Measurements from ENCODE around the gene IMP3. TPM values are rescaled to one million over a fixed set of nuclear protein-coding genes. Genes with fewer than 3 reads are reported as not detected.

Gene IMP3
- total and polyA plus RNA-seq, 9 of the 15 experiments (the other 6 are each of a cell fraction or from before 2014, with no cell fraction given) = 14.5 to 160 (median 74.4) TPM

DNA sequence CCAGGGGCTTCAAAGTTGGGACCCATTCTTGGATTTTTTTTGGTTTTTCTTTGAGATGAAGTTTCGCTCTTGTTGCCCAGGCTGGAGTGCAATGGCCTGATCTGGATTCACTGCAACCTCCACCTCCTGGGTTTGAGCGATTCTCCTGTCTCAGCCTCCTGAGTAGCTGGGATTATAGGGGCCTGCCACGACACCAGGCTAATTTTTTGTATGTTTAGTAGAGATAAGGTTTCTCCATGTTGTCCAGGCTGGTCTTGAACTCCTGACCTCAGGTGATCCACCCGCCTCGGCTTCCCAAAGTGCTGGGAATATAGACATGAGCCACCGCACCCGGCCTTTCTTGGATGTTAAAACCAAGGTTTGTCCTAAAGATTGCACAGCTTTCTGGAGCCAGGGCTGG lies 6.1 kb downstream of the IMP3 start (continued):
- TF ChIP-seq LEF1 (IDR thresholded peaks at IDR 0.05) (0 out of 2 replicates have a peak, but pooled peaks have one; percentile 29), ARNT (IDR thresholded peaks at IDR 0.05) (peak in 1 of 2 experiments; percentile 48; a peak in 1 of 4 replicates)

GRCh38 chr15:75631935-75632334 lies 8.1 kb downstream of the IMP3 start:
- Histone ChIP-seq H3K36me3 (ENCODE audit: control insufficient read depth, insufficient read depth, low read length) (no peaks in the 10 kb centered on the region), H3K9ac (ENCODE audit: insufficient read depth in 1 of 2, low read depth in 2 of 2, low read length in 2 of 2) (no peak overlapping the region), H3K4me1 (replicated peaks in 1 of 2; ENCODE audit: control insufficient read depth in 2 of 2, insufficient read depth in 2 of 2, low read length in 2 of 2) (peaks cover 34 to 42% of the 10 kb centered on the region in 2 experiments), H3K4me3 (no peak overlapping the region), H3K9me1 (ENCODE audit: control insufficient read depth, insufficient read depth, low read length) (no peaks in the 10 kb centered on the region), H3K4me2 (ENCODE audit: insufficient read depth, low read length) (no peak overlapping the region), H3K79me2 (ENCODE audit: control insufficient read depth, insufficient read depth, low read length) (peaks cover 16% of the 10 kb centered on the region), H2AFZ (ENCODE audit: low read depth, low read length) (no peak overlapping the region), H3K9me3 (replicated peaks; ENCODE audit: control insufficient read depth, insufficient read depth, low read depth, low read length) (no peaks in the 10 kb centered on the region), H3K27ac (ENCODE audit: extremely low read depth, low read depth, low read length) (no peak overlapping the region), H4K20me1 (replicated peaks; ENCODE audit: control insufficient read depth, insufficient read depth, low read length) (no peaks in the 10 kb centered on the region), H3K27me3 (ENCODE audit: control insufficient read depth in 2 of 2, insufficient read depth in 2 of 2, low read length in 2 of 2) (no peaks in the 10 kb centered on the region)
- CTCF ChIA-PET (ENCODE audit: low intra/inter-chr PET ratio) = no interaction called here
- no peak for ATAC-seq
- in situ Hi-C loops (cut with MboI) (no loop called here), intact Hi-C loops (cut with micrococcal nuclease) (no loop called here)
- POLR2A ChIA-PET = interaction anchor here (0.6 kb wide), 1 partner anchor 400 kb away, joined by 3 read pairs; no protein-coding TSS in a partner anchor
- no peak for FAIRE-seq
- DNase-seq (ENCODE audit: extremely low read depth in 1 of 4, low spot score in 3 of 4) = no peak
- no TSS peak for BruUV-seq (replicated peaks)
- TF ChIP-seq, protein P1, sequence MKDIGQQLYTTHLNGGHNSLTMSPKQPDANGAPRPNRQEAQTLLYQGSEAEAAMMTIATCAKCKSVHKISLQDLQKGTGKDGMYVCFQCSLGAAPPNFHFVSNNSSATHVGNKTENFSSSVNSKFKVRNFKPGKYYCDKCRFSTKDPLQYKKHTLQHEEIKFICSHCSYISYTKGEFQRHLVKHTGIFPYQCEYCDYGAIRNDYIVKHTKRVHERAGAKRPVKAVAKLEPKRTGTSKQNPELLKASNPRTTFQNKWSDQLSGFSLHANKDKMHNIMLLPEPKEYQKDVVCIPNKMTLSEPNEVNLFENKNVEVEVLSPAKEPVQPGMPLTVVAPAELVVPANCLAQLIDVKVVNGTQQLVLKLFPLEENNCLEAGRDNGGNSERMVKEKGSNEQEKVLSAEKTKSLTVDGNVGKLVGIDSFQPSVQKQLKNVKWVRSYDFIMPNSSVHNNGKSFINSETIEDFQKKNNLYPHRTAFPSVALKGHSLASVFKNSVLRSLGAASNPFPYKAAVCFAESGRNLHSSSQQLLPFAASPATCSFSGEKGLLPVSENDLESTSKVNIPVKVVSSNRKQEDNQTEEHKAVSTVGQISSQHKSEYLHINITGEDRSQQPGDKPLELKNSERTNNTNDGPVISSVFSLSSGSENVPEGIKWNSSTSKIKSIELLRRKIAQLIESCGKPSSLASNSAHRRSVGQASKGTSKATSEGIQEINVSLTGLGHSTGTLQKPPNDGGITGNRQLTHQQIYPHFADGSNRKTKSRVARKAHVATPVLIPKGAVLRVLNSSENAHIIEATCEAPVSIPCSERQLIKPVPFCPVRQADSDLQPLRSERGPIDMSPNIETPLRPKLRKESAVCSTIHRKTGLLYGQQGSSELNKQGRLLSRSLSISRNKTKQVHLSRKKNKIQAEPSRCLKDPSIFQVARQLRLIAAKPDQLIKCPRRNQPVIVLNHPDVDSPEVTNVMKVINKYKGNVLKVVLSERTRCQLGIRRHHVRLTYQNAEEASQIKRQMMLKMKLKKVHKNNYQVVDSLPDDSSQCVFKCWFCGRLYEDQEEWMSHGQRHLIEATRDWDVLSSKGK (CRISPR knock-in tag; IDR thresholded peaks at IDR 0.05) = no peak
- no peak for TF ChIP-seq CHD1 (IDR thresholded peaks at IDR 0.05; ENCODE audit: low read length)
- no peak for TF ChIP-seq ERF (CRISPR knock-in tag; IDR thresholded peaks at IDR 0.05)
- TF ChIP-seq, protein P2, sequence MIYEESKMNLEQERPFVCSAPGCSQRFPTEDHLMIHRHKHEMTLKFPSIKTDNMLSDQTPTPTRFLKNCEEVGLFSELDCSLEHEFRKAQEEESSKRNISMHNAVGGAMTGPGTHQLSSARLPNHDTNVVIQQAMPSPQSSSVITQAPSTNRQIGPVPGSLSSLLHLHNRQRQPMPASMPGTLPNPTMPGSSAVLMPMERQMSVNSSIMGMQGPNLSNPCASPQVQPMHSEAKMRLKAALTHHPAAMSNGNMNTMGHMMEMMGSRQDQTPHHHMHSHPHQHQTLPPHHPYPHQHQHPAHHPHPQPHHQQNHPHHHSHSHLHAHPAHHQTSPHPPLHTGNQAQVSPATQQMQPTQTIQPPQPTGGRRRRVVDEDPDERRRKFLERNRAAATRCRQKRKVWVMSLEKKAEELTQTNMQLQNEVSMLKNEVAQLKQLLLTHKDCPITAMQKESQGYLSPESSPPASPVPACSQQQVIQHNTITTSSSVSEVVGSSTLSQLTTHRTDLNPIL (CRISPR knock-in tag; IDR thresholded peaks at IDR 0.05) = no peak
- no peak for TF ChIP-seq POLR2AphosphoS5 (IDR thresholded peaks at IDR 0.05; ENCODE audit: control insufficient read depth, insufficient read depth, low read depth, low read length)
- no peak for TF ChIP-seq SUPT5H (IDR thresholded peaks at IDR 0.05)
- TF ChIP-seq NCOA6 (IDR thresholded peaks at IDR 0.05) = no peak
